ENCODE results near the gene NOS1AP. TPM values are rescaled to one million over a fixed set of nuclear protein-coding genes. Genes with fewer than 3 reads are reported as not detected.
"Not testable (repeated sequence)": the region's sequence is repeated elsewhere in the genome, so short reads cannot be mapped to it uniquely, and the experiment has no call there.

NOS1AP gene
- total RNA-seq, 4 donors from 2014 or later, result 1.9 to 5.4 (median 3.1) TPM

GRCh38 chr1:162416909-162417308 lies 347.4 kb downstream of the NOS1AP start:
- ATAC-seq (ENCODE audit: low FRiP score) (no peak), DNase-seq (ENCODE audit: low spot score) (no peak)
- no peak for TF ChIP-seq CTCF (IDR thresholded peaks at IDR 0.05)

GRCh38 chr1:162417650-162418049 lies 348.2 kb downstream of the NOS1AP start:
- no peak for TF ChIP-seq CTCF (IDR thresholded peaks at IDR 0.05)
- ATAC-seq (ENCODE audit: low FRiP score) (no peak), DNase-seq (ENCODE audit: low spot score) (no peak)

- not testable (repeated sequence) for ATAC-seq (ENCODE audit: low FRiP score)
Measured at GRCh38 chr1:162418584-162418983, 349.1 kb downstream of the NOS1AP start.

GRCh38 chr1:162419450-162419931 lies 350.0 kb downstream of the NOS1AP start:
- DNase-seq (ENCODE audit: low spot score); ATAC-seq (ENCODE audit: low FRiP score): not testable (repeated sequence)

More at GRCh38 chr1:162418584-162418983, 349.1 kb downstream of the NOS1AP start:
- not testable (repeated sequence) for DNase-seq (ENCODE audit: low spot score)

Small RNAs within 50 kb of the gene (small RNA-seq; reads per million reads assigned to genes)
- gene MIR4654, result not detected
- gene MIR556, result not detected
- not detected for gene RNA5SP61

Other genes with a start within 250 kb of the NOS1AP start
- 10 to 100 TPM; 12.5 to 27.2 (median 16.8) TPM for gene OLFML2B, start 45.8 kb upstream of the NOS1AP start, total RNA-seq